GM18519 (cell line): ENCODE results near the gene TPRKB.
"Not testable (repeated sequence)": the region's sequence is repeated elsewhere in the genome, so short reads cannot be mapped to it uniquely, and the experiment has no call there.

Experiments used
- ATAC-seq: cut with Tn5 transposase; IDR thresholded peaks from one replicate; pipeline ENCODE4 v1.9.1; 2021; ENCODE audit warnings: mild to moderate bottlenecking, moderate library complexity; ENCODE audit not compliant: unreplicated experiment, low FRiP score

TPRKB gene

DNA sequence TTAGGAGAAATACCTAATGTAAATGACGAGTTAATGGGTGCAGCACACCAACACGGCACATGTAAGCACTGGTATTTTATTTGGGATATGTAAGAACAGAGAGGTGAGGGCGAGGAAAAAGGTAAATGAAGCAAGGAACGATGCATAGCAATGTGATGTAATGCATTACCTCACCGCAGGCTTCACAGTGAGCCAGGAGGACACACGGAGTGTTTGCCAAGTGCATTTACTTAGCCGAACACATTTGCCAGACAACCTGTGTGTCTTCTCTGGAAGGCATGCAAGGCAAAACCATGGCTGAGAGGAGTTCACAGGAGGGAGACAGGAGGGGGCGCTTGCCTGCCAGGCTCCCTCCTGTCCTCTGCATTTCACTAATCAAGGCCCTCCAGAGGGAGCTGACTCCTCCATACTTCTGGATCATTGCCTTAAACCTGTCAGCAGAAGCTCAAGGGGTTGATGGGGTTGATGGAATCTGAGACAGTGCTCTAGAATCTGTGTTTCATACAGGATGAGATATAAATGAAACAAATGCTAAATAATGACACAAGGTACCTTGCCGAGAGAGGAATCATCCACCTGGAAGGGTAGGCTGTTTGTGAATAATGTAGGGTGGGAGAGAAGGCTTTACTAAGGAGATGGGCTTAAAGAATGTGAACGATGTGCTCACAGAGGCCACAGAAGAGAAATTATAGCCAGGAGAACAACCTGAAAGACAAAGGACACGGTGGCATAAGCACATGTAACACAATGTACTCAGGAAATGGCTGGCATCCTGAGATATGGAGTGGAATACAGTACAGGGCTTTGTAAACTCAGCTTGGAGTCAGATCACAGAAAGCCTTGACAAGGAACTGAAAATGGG is 9.1 kb upstream of the TPRKB start:
- ATAC-seq: no peak

DNA sequence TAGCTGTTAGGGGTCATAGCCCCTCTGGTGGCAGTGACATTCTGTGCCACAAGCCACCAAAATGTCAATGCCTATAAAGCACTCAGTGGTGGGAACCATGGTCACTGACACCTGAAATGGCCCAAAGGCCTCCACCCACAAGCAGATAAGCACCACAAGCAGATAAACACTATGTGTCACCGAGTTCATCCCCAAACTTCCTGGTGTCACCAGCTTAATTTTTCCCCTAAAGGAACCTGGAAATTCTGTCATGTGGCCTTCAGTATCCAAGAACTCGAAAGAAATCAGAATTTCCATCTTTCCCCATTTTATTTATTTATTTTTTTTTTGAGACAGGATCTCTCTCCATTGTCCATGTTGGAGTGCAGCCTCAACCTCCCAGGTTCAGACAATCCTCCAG is 3.6 kb upstream of the TPRKB start:
- ATAC-seq: no peak

- no peak for ATAC-seq
These were observed 2.0 kb upstream of the TPRKB start for GRCh38 chr2:73739101-73739500.

GRCh38 chr2:73736378-73736777 is 767 bp downstream of the TPRKB start:
- ATAC-seq: no peak

- ATAC-seq: no peak
These were observed 6.3 kb downstream of the TPRKB start for GRCh38 chr2:73730810-73731209.

GRCh38 chr2:73728711-73729110 is 8.4 kb downstream of the TPRKB start:
- ATAC-seq: no peak

DNA sequence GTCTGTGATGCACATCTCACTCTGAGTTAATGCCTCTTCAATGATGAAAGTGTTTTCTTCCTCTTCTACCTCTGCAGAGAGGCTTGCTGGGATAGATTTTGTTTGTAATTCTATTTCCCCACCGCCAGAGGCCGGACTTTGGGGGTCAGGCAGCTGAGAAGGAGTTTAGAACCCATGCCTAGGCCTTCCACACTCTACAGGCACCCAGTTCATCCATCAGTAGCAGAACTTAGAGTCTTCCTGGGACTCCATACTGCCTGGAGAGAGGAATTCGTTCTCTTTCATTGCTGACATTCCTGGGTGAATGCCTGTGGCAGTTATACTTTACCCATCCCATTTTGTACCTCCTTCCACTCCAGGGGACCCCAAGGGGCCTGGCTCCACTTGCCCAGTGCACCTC is 9.1 kb downstream of the TPRKB start:
- ATAC-seq: no peak

DNA sequence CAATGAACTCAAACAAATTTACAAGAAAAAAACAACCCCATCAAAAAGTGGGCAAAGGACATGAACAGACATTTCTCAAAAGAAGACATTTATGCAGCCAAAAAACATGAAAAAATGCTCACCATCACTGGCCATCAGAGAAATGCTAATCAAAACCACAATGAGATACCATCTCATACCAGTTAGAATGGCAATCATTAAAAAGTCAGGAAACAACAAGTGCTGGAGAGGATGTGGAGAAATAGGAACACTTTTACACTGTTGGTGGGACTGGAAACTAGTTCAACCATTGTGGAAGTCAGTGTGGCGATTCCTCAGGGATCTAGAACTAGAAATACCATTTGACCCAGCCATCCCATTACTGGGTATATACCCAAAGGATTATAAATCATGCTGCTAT is 10.5 kb downstream of the TPRKB start:
- not testable (repeated sequence) for ATAC-seq

DNA sequence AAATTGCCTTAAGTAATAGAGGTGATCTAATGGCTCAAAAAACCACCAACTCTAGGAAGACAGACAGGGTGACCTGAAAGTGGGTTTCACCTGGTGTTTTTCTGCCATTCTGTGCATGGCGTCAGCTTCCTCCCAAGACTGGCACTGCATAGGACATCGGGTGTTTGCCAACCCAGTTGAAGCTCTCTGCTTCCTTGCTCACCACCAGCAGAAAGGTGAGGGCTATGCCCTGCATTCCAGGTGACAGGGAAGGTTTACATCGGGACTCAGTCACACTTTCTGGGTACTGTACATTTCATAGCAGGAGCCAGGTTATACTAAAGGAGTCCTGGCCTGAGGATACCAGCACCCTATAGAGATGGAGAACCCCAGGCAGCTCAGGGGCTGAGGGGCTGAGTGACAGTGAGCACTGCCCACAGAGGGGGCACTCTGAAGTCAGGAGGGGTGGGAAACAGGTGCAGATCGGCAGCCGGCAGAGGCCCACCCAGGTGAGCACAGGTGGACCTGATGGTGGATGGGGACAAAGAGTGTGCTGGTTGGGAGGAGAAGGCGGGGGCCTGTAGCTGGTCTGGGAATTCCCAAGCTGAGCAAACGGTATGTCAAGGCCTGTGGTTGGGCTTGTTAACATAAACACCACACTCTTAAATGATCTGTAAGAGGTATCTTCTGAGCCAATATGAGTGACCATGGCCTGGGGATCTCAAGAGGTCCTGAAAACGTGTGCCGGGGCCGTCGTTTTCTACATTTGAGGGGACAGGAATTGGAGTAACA is 18.1 kb downstream of the TPRKB start:
- ATAC-seq: no peak

DNA sequence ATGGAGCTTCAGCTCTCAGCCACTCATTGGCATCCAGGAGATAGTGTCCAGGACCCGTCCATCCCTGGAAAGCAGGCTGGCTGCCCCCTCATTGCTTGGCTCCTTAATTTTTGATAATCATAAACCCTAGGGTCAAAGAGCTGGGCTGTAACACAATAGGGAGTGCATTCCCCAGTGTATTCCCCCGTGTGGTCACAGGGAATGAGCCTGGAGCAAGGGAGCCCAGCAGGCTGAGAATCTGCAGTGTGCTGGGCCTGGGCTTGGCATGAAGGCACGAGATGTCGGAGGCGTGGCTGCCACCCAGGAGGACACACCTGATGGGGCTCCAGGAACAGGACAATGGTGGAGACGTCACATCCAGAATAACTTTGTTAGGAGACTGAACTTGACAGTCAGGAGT is 18.7 kb downstream of the TPRKB start:
- no peak for ATAC-seq

DNA sequence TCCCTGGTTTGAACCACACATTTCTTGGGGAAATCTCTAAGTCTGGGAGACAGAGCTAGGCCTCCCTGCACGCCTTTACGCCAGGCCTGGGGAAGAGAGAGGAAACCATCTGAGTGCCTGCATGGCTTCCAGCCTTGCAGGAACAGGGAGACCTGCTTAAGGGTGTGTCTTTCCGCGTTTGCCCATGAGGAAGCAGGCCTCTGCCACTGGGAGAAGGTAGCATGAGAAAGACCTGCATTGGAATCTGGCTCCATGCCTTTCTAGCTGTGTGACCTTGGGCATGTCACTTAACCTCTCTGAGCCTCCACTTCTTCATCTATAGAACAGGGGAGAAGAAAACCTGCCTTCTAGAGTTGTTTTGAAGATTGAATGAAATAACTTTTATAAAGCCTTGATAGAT is 19.4 kb downstream of the TPRKB start:
- ATAC-seq: not testable (repeated sequence)

DNA sequence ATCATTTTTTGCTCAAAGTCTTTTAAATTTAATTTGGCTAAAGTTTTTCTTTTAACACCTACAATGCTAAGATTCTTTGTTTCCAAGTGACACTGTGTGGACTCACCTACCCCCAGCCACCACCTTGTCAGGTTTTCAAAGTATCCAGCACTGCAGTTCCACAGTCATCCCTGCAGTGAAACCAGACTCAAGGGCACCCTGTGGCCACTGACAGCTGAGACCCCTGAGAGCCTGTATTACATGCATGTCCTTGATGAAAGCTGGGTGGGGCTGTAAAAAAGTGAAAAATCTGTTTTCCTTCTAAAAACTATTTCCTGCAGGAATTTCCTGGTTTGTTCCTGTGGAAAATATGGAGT is 19.9 kb downstream of the TPRKB start:
- no peak for ATAC-seq

DNA sequence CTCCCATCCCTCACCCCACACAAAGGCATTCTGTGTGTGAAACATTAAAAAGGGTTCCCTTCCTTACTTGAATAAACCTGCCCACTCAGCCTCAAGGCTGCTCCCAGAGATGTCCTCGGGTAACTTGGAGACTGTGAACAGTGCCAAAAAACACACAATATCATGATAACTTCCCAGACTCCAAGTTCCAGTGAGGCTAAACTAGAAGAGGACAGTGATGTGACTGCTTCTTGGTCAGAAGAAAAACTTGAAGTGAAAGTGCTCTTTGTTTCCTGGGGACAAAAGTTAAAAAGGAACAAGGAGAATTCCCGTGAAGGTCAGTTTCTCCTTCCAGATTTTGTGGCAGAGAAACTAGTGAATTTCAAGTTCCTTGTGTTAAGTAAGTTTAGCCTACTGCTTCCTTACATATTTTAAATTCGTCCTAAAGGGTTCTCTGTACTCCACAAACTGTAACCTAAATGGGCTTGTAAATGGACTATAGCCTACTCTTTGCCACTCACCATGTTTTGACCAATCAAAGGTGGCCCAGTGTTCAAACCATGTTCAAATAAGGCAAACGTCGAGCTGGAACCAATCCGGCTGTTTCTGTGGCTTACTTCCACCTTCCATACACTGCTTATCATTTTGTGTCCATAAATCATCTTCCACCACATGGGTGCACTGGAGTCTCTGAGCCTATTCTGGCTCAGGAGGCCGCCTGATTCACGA is 20.4 kb downstream of the TPRKB start:
- ATAC-seq: no peak

DNA sequence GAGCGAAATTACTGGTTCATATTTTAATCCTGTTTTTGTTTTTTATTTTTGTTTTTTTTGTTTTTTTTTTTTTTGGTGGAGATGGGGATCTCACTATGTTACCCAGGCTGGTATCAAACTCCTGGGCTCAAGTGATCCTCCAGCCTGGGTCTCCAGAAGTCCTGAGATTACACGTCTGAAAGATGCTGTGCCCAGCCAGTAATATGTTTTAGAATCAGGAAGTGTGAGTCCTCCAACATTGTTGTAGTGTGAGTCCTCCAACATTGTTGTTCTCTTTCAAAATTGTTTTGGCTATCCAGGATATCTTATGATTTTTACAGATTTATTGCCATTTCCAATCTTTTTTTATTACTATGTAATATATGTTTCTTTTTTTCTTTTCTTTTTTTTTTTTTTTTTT is 23.1 kb downstream of the TPRKB start:
- ATAC-seq: no peak

DNA sequence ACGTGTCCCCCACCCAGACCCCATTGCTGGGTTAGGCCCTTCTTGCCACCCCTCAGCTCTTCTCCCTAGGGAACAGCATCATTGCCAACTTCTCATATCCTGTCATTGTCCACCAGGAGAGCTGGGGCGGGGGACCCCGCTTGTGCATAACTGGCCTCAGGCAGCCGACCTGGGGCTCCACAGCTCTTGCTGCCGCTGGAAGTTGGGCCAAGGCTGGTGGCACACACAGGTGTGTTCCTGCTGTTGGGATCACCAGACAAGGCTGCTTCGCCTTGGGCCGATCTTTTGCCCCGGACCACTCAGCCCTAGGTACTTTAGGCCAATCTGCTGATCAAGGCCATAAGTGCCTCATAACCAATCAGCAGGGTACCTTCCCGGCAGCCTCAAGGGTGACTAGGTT is 28.6 kb downstream of the TPRKB start:
- no peak for ATAC-seq

GRCh38 chr2:73707636-73708035 is 29.5 kb downstream of the TPRKB start:
- ATAC-seq: no peak

GRCh38 chr2:73707058-73707457 is 30.1 kb downstream of the TPRKB start:
- no peak for ATAC-seq

DNA sequence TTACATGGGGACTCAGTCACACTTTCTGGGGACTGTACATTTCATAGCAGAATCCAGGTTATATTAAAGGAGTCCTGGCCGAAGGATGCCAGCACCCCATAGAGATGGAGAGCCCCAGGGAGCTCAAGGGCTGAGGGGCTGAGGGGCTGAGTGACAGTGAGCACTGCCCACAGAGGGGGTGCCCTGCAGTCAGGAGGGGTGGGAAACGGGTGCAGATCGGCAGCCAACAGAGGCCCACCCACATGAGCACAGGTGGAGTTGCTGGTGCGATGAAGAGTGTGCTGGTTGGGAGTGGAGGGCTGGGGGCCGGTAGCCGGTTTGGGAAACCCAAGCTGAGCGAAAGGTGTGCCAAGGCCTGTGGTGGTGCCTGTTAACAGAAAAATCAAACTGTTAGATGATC is 32.1 kb downstream of the TPRKB start:
- ATAC-seq: no peak

- no peak for ATAC-seq
These were observed 32.9 kb downstream of the TPRKB start for GRCh38 chr2:73704285-73704684.

GRCh38 chr2:73703675-73704074 is 33.5 kb downstream of the TPRKB start:
- no peak for ATAC-seq

DNA sequence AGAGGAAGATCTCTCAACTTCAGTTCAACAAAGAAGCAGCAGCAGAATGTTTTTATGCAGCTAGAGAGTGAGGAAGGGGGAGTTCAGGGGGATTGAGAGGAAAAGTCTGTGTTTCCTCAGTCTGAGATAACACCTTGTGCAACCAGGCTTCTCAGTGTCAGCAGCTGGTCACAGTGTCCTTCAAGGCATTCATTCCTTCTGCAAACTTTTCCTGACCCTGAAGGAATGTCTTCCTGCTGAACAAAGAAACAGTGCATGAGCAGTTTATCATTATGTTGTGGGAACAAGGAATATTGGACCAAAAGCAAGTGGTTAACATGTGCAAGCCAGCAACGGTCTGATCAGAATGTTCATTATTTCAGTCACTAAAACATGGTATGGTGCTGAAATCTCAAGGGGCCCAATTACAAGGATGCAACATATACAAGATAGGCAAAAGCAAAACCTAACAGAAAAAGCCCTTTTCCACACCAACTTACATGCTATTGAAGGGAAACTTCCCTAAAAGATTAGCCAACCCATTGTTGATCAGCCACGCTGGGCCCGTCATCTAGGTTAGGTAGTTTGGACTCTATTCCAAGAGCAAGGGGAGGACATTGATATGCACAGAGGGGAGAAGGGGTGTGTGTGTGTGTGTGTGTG is 34.2 kb downstream of the TPRKB start:
- ATAC-seq: not testable (repeated sequence)
